ENCODE data around the gene RHOBTB1.
"Not testable (repeated sequence)": the region's sequence is repeated elsewhere in the genome, so short reads cannot be mapped to it uniquely, and the experiment has no call there.

Gene RHOBTB1

GRCh38 chr10:60974463-60975149 is 30.6 kb upstream of the RHOBTB1 start:
- Histone ChIP-seq H3K9me3 (ENCODE audit: insufficient read depth, low read depth, low read length) (no peaks in the 10 kb centered on the region), H3F3A (ENCODE audit: low read depth) (no peaks in the 10 kb centered on the region), H3K27me3 (ENCODE audit: insufficient read depth, low read length, poor library complexity, severe bottlenecking) (no peaks in the 10 kb centered on the region), H3K79me2 (ENCODE audit: insufficient read depth, low read length) (no peaks in the 10 kb centered on the region), H3K4me3 (ENCODE audit: low read length, poor library complexity, severe bottlenecking) (no peak overlapping the region), H4K20me1 (ENCODE audit: insufficient read depth, low read length, poor library complexity, severe bottlenecking) (no peaks in the 10 kb centered on the region), H3K4me2 (ENCODE audit: low read depth, low read length, poor library complexity, severe bottlenecking) (no peak overlapping the region), H3K4me1 (ENCODE audit: insufficient read depth, low read length, poor library complexity, severe bottlenecking) (no peaks in the 10 kb centered on the region), H3K36me3 (ENCODE audit: insufficient read depth, low read length) (no peaks in the 10 kb centered on the region), H2AFZ (ENCODE audit: low read length) (no peak overlapping the region), H3K9ac (ENCODE audit: low read depth, low read length, poor library complexity, severe bottlenecking) (no peak overlapping the region), H3K9me2 (replicated peaks; ENCODE audit: low read depth, low read length) (no peaks in the 10 kb centered on the region)
- TF ChIP-seq EZH2phosphoT487 (IDR thresholded peaks at IDR 0.05; ENCODE audit: borderline replicate concordance) = no peak
- TF ChIP-seq CTCF (conservative IDR thresholded peaks at IDR 0.05; ENCODE audit: low read length) = no peak

GRCh38 chr10:60973086-60973485 is 29.1 kb upstream of the RHOBTB1 start:
- no peaks in the 10 kb centered on the region for H3K79me2 ChIP-seq (ENCODE audit: insufficient read depth, low read length)
- no peak overlapping the region for H3K4me2 ChIP-seq (ENCODE audit: low read depth, low read length, poor library complexity, severe bottlenecking)
- no peak overlapping the region for H3K4me3 ChIP-seq (ENCODE audit: low read length, poor library complexity, severe bottlenecking)
- peaks cover 4% of the 10 kb centered on the region for H3K4me1 ChIP-seq (ENCODE audit: insufficient read depth, low read length, poor library complexity, severe bottlenecking)
- H3K9ac ChIP-seq (ENCODE audit: low read depth, low read length, poor library complexity, severe bottlenecking) = no peak overlapping the region
- H4K20me1 ChIP-seq (ENCODE audit: insufficient read depth, low read length, poor library complexity, severe bottlenecking) = no peaks in the 10 kb centered on the region
- H3K9me2 ChIP-seq (replicated peaks; ENCODE audit: low read depth, low read length) = no peaks in the 10 kb centered on the region
- no peaks in the 10 kb centered on the region for H3K27me3 ChIP-seq (ENCODE audit: insufficient read depth, low read length, poor library complexity, severe bottlenecking)
- H3K9me3 ChIP-seq (ENCODE audit: insufficient read depth, low read depth, low read length) = no peaks in the 10 kb centered on the region
- TF ChIP-seq EZH2phosphoT487 (IDR thresholded peaks at IDR 0.05; ENCODE audit: borderline replicate concordance) = no peak
- TF ChIP-seq CTCF (conservative IDR thresholded peaks at IDR 0.05; ENCODE audit: low read length) = no peak
- H3F3A ChIP-seq (ENCODE audit: low read depth) = no peaks in the 10 kb centered on the region
- no peak overlapping the region for H2AFZ ChIP-seq (ENCODE audit: low read length)
- no peaks in the 10 kb centered on the region for H3K36me3 ChIP-seq (ENCODE audit: insufficient read depth, low read length)

- not testable (repeated sequence) for H3K4me2 ChIP-seq (ENCODE audit: low read depth, low read length, poor library complexity, severe bottlenecking); H2AFZ ChIP-seq (ENCODE audit: low read length); H3K4me1 ChIP-seq (ENCODE audit: insufficient read depth, low read length, poor library complexity, severe bottlenecking); H3K79me2 ChIP-seq (ENCODE audit: insufficient read depth, low read length); H4K20me1 ChIP-seq (ENCODE audit: insufficient read depth, low read length, poor library complexity, severe bottlenecking); H3K9me3 ChIP-seq (ENCODE audit: insufficient read depth, low read depth, low read length); H3K27me3 ChIP-seq (ENCODE audit: insufficient read depth, low read length, poor library complexity, severe bottlenecking); H3K9ac ChIP-seq (ENCODE audit: low read depth, low read length, poor library complexity, severe bottlenecking); H3K36me3 ChIP-seq (ENCODE audit: insufficient read depth, low read length); H3K4me3 ChIP-seq (ENCODE audit: low read length, poor library complexity, severe bottlenecking); H3F3A ChIP-seq (ENCODE audit: low read depth); H3K9me2 ChIP-seq (replicated peaks; ENCODE audit: low read depth, low read length)
These were observed 28.2 kb upstream of the RHOBTB1 start for GRCh38 chr10:60972181-60972580.

- Histone ChIP-seq H3K79me2 (ENCODE audit: insufficient read depth, low read length) (no peaks in the 10 kb centered on the region), H3K4me3 (ENCODE audit: low read length, poor library complexity, severe bottlenecking) (no peak overlapping the region), H3K4me1 (ENCODE audit: insufficient read depth, low read length, poor library complexity, severe bottlenecking) (peaks cover 9% of the 10 kb centered on the region), H3K27me3 (ENCODE audit: insufficient read depth, low read length, poor library complexity, severe bottlenecking) (no peaks in the 10 kb centered on the region), H3K9me3 (ENCODE audit: insufficient read depth, low read depth, low read length) (no peaks in the 10 kb centered on the region), H3K36me3 (ENCODE audit: insufficient read depth, low read length) (no peaks in the 10 kb centered on the region), H4K20me1 (ENCODE audit: insufficient read depth, low read length, poor library complexity, severe bottlenecking) (no peaks in the 10 kb centered on the region), H2AFZ (ENCODE audit: low read length) (no peak overlapping the region), H3F3A (ENCODE audit: low read depth) (no peaks in the 10 kb centered on the region), H3K9me2 (replicated peaks; ENCODE audit: low read depth, low read length) (no peaks in the 10 kb centered on the region), H3K9ac (ENCODE audit: low read depth, low read length, poor library complexity, severe bottlenecking) (no peak overlapping the region), H3K4me2 (ENCODE audit: low read depth, low read length, poor library complexity, severe bottlenecking) (no peak overlapping the region)
- TF ChIP-seq CTCF (conservative IDR thresholded peaks at IDR 0.05; ENCODE audit: low read length) (no peak), EZH2phosphoT487 (IDR thresholded peaks at IDR 0.05; ENCODE audit: borderline replicate concordance) (no peak)
These were observed 26.5 kb upstream of the RHOBTB1 start for GRCh38 chr10:60970526-60970925.

Data from Loucy (cell line).